ENCODE data around the gene FECH.
"Not testable (repeated sequence)": the region's sequence is repeated elsewhere in the genome, so short reads cannot be mapped to it uniquely, and the experiment has no call there.

Gene FECH

GRCh38 chr18:57527556-57528229, 58.8 kb downstream of the FECH start:
- no peaks in the 10 kb centered on the region for H3K4me1 ChIP-seq (ENCODE audit: control insufficient read depth in 1 of 2, insufficient read depth in 2 of 2, low read length in 2 of 2)
- H3K4me3 ChIP-seq (ENCODE audit: low read depth, low read length): no peak overlapping the region

GRCh38 chr18:57523171-57523956, 63.1 kb downstream of the FECH start:
- H2BK12ac ChIP-seq (ENCODE audit: low read length): no peak overlapping the region

More at GRCh38 chr18:57527556-57528229, 58.8 kb downstream of the FECH start:
- no peaks in the 10 kb centered on the region for H3K79me2 ChIP-seq (ENCODE audit: control insufficient read depth, insufficient read depth, low read length, poor library complexity)
- H2BK5ac ChIP-seq (ENCODE audit: low read depth, low read length, poor library complexity): no peak overlapping the region
- H3K9ac ChIP-seq (ENCODE audit: low read length): no peak overlapping the region
- H3K36me3 ChIP-seq (ENCODE audit: control insufficient read depth in 1 of 2, insufficient read depth in 2 of 2, low read length in 2 of 2): no peaks in the 10 kb centered on the region
- no peak for DNase-seq
- H3K18ac ChIP-seq (ENCODE audit: low read length): no peak overlapping the region
- no CpG with 5 or more reads among the region's 13 CpGs for WGBS (ENCODE audit: extremely low coverage, insufficient coverage, insufficient read length)
- no peak overlapping the region for H3K4me2 ChIP-seq (ENCODE audit: low read length)
- H2AK5ac ChIP-seq (ENCODE audit: low read length): no peak overlapping the region
- H2BK120ac ChIP-seq (ENCODE audit: insufficient read depth, low read length, poor library complexity): no peak overlapping the region
- H3K4ac ChIP-seq (ENCODE audit: low read depth, low read length): no peak overlapping the region
- H4K91ac ChIP-seq (ENCODE audit: low read depth, low read length): no peak overlapping the region
- H3K79me1 ChIP-seq (ENCODE audit: low read length): no peaks in the 10 kb centered on the region
- H4K12ac ChIP-seq (ENCODE audit: low read depth, low read length): no peak overlapping the region
- no peaks in the 10 kb centered on the region for H3K9me3 ChIP-seq (ENCODE audit: insufficient read depth, low read depth, low read length)
- H2BK12ac ChIP-seq (ENCODE audit: low read length): no peak overlapping the region
- no peak overlapping the region for H4K8ac ChIP-seq (ENCODE audit: low read depth, low read length)
- H3K27me3 ChIP-seq (ENCODE audit: insufficient read depth, low read length): no peaks in the 10 kb centered on the region
- H2AFZ ChIP-seq (ENCODE audit: insufficient read depth, low read length, poor library complexity): no peak overlapping the region
- H3K14ac ChIP-seq (ENCODE audit: low read length): no peak overlapping the region
- H3K23ac ChIP-seq (ENCODE audit: low read length): no peak overlapping the region
- no peak overlapping the region for H3K27ac ChIP-seq (ENCODE audit: low read depth, low read length)

GRCh38 chr18:57522348-57522747, 64.2 kb downstream of the FECH start:
- not testable (repeated sequence) for DNase-seq; H4K91ac ChIP-seq (ENCODE audit: low read depth, low read length); H3K79me2 ChIP-seq (ENCODE audit: control insufficient read depth, insufficient read depth, low read length, poor library complexity); H2BK5ac ChIP-seq (ENCODE audit: low read depth, low read length, poor library complexity); H3K4me1 ChIP-seq (ENCODE audit: control insufficient read depth in 1 of 2, insufficient read depth in 2 of 2, low read length in 2 of 2); H3K23ac ChIP-seq (ENCODE audit: low read length); H3K14ac ChIP-seq (ENCODE audit: low read length); H3K9me3 ChIP-seq (ENCODE audit: insufficient read depth, low read depth, low read length); H4K8ac ChIP-seq (ENCODE audit: low read depth, low read length); H2AFZ ChIP-seq (ENCODE audit: insufficient read depth, low read length, poor library complexity); H3K18ac ChIP-seq (ENCODE audit: low read length); H3K4me3 ChIP-seq (ENCODE audit: low read depth, low read length); H3K4me2 ChIP-seq (ENCODE audit: low read length); H2AK5ac ChIP-seq (ENCODE audit: low read length); H3K27me3 ChIP-seq (ENCODE audit: insufficient read depth, low read length); H3K27ac ChIP-seq (ENCODE audit: low read depth, low read length); H2BK12ac ChIP-seq (ENCODE audit: low read length); H3K4ac ChIP-seq (ENCODE audit: low read depth, low read length); H3K9ac ChIP-seq (ENCODE audit: low read length); H3K36me3 ChIP-seq (ENCODE audit: control insufficient read depth in 1 of 2, insufficient read depth in 2 of 2, low read length in 2 of 2); H4K12ac ChIP-seq (ENCODE audit: low read depth, low read length); H3K79me1 ChIP-seq (ENCODE audit: low read length); H2BK120ac ChIP-seq (ENCODE audit: insufficient read depth, low read length, poor library complexity)

More at GRCh38 chr18:57523171-57523956, 63.1 kb downstream of the FECH start:
- no peak overlapping the region for H2BK120ac ChIP-seq (ENCODE audit: insufficient read depth, low read length, poor library complexity)
- H4K12ac ChIP-seq (ENCODE audit: low read depth, low read length): no peak overlapping the region
- no peak overlapping the region for H3K4ac ChIP-seq (ENCODE audit: low read depth, low read length)
- H3K4me3 ChIP-seq (ENCODE audit: low read depth, low read length): no peak overlapping the region
- no peak overlapping the region for H3K23ac ChIP-seq (ENCODE audit: low read length)
- H3K27ac ChIP-seq (ENCODE audit: low read depth, low read length): no peak overlapping the region
- H3K79me1 ChIP-seq (ENCODE audit: low read length): no peaks in the 10 kb centered on the region
- no peak overlapping the region for H3K9ac ChIP-seq (ENCODE audit: low read length)
- no peak overlapping the region for H3K18ac ChIP-seq (ENCODE audit: low read length)
- no peak overlapping the region for H4K91ac ChIP-seq (ENCODE audit: low read depth, low read length)
- no peaks in the 10 kb centered on the region for H3K36me3 ChIP-seq (ENCODE audit: control insufficient read depth in 1 of 2, insufficient read depth in 2 of 2, low read length in 2 of 2)
- H3K9me3 ChIP-seq (ENCODE audit: insufficient read depth, low read depth, low read length): peaks cover 1% of the 10 kb centered on the region
- no peak overlapping the region for H2BK5ac ChIP-seq (ENCODE audit: low read depth, low read length, poor library complexity)
- H3K14ac ChIP-seq (ENCODE audit: low read length): no peak overlapping the region
- H3K4me2 ChIP-seq (ENCODE audit: low read length): no peak overlapping the region
- no peaks in the 10 kb centered on the region for H3K79me2 ChIP-seq (ENCODE audit: control insufficient read depth, insufficient read depth, low read length, poor library complexity)
- H3K27me3 ChIP-seq (ENCODE audit: insufficient read depth, low read length): no peaks in the 10 kb centered on the region
- H4K8ac ChIP-seq (ENCODE audit: low read depth, low read length): no peak overlapping the region
- no peaks in the 10 kb centered on the region for H3K4me1 ChIP-seq (ENCODE audit: control insufficient read depth in 1 of 2, insufficient read depth in 2 of 2, low read length in 2 of 2)
- no peak overlapping the region for H2AFZ ChIP-seq (ENCODE audit: insufficient read depth, low read length, poor library complexity)
- peak in 1 of 2 donors; percentile 6 for DNase-seq
- no CpG with 5 or more reads among the region's 11 CpGs for WGBS (ENCODE audit: extremely low coverage, insufficient coverage, insufficient read length)
- H2AK5ac ChIP-seq (ENCODE audit: low read length): no peak overlapping the region

GRCh38 chr18:57519668-57520424, 66.7 kb downstream of the FECH start:
- H3K23ac ChIP-seq (ENCODE audit: low read length): no peak overlapping the region
- H3K4me2 ChIP-seq (ENCODE audit: low read length): no peak overlapping the region
- H3K4me1 ChIP-seq (ENCODE audit: control insufficient read depth in 1 of 2, insufficient read depth in 2 of 2, low read length in 2 of 2): no peaks in the 10 kb centered on the region

More at GRCh38 chr18:57519668-57520424, 66.7 kb downstream of the FECH start:
- WGBS (ENCODE audit: extremely low coverage, insufficient coverage, insufficient read length): no CpG with 5 or more reads among the region's 7 CpGs
- H3K4ac ChIP-seq (ENCODE audit: low read depth, low read length): no peak overlapping the region
- no peaks in the 10 kb centered on the region for H3K79me2 ChIP-seq (ENCODE audit: control insufficient read depth, insufficient read depth, low read length, poor library complexity)
- H2AK5ac ChIP-seq (ENCODE audit: low read length): no peak overlapping the region
- H3K18ac ChIP-seq (ENCODE audit: low read length): no peak overlapping the region
- H4K8ac ChIP-seq (ENCODE audit: low read depth, low read length): no peak overlapping the region
- no peaks in the 10 kb centered on the region for H3K79me1 ChIP-seq (ENCODE audit: low read length)
- H3K36me3 ChIP-seq (ENCODE audit: control insufficient read depth in 1 of 2, insufficient read depth in 2 of 2, low read length in 2 of 2): no peaks in the 10 kb centered on the region
- H3K27ac ChIP-seq (ENCODE audit: low read depth, low read length): no peak overlapping the region
- H3K9ac ChIP-seq (ENCODE audit: low read length): no peak overlapping the region
- no peak for DNase-seq
- H2BK120ac ChIP-seq (ENCODE audit: insufficient read depth, low read length, poor library complexity): no peak overlapping the region
- no peak overlapping the region for H3K4me3 ChIP-seq (ENCODE audit: low read depth, low read length)
- H3K27me3 ChIP-seq (ENCODE audit: insufficient read depth, low read length): no peaks in the 10 kb centered on the region
- H2BK5ac ChIP-seq (ENCODE audit: low read depth, low read length, poor library complexity): no peak overlapping the region
- H2AFZ ChIP-seq (ENCODE audit: insufficient read depth, low read length, poor library complexity): no peak overlapping the region
- H4K91ac ChIP-seq (ENCODE audit: low read depth, low read length): no peak overlapping the region
- no peak overlapping the region for H2BK12ac ChIP-seq (ENCODE audit: low read length)
- H4K12ac ChIP-seq (ENCODE audit: low read depth, low read length): no peak overlapping the region
- H3K14ac ChIP-seq (ENCODE audit: low read length): no peak overlapping the region
- H3K9me3 ChIP-seq (ENCODE audit: insufficient read depth, low read depth, low read length): peaks cover 1% of the 10 kb centered on the region
